Activated CD8-positive, alpha-beta memory T cell treated with anti-CD3 and anti-CD28 coated beads, Interleukin-2, amount 50 U/mL, for 1 hour (primary cell): ENCODE data around the gene ALPL.
"Not testable (repeated sequence)": the region's sequence is repeated elsewhere in the genome, so short reads cannot be mapped to it uniquely, and the experiment has no call there.

Source experiments
- DNase-seq: peaks from one replicate; pipeline ENCODE4 v3.0.0-alpha.2; 2020; ENCODE audit errors: extremely low read depth

The ALPL gene

DNA sequence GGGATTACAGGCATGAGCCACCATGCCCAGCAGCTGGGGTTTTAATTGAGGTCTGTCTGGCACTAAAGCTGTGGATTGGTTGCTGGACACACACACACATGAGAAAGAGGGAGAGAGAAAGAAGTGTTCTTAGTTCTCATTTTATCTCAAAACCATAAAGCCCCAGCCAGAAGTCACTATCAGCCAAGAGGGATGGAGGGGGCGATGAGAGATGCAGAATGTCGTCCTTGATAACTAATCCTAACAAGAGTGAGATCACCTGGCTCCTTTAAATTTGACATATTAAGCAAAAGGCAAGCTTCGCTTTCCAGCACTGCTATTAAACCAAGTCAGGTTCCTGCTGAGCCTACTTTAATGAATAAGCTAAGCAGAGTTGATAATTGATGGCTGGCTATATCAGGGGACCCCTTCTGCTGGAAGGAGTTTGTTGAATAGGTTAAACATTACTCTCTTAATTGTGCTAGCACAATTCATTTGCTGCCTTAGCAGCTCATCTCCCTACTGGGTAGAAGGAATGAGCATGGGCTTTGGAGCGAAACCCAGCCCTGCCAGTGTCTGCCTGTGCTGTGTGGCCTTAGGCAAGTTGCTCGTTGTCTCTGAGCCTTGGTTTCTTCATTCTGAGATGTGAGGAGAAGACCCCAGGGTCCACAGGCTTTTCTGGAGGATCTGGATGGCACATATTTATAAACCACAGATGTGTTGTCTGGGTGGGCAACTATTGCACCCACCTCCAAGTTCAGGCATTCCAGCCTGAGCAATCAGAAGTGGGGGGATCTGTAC is 50.8 kb downstream of the ALPL start:
- DNase-seq: no peak

DNA sequence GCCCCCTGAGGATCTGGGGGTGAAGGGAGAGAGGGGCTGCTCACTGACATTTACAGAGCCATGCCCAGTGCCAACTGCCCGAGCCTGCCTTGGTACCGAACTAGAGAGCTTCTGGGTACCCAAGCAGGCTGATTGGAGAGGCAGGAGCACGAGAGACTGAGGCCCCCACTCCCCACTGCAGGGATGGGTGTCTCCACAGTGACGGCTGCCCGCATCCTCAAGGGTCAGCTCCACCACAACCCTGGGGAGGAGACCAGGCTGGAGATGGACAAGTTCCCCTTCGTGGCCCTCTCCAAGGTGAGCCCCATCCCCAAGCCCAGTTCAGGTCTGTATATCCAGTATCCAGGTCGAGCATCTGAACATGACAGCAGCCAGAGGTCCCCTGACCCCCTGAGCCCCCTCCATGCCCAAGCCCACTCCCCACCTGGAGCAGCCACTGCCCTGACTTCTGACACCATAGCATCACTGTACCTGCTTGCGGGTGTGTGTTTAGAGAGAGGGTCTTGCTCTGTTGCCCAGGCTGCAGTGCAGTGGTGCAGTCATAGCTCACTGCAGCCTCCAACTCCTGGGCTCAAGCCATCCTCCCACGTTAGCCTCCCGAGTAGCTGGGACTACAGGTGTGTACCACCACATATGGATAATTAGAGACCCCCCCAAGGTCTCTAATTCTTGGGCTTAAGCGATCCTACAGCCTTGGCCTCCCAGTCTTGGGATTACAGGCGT is 51.9 kb downstream of the ALPL start:
- DNase-seq: no peak

DNA sequence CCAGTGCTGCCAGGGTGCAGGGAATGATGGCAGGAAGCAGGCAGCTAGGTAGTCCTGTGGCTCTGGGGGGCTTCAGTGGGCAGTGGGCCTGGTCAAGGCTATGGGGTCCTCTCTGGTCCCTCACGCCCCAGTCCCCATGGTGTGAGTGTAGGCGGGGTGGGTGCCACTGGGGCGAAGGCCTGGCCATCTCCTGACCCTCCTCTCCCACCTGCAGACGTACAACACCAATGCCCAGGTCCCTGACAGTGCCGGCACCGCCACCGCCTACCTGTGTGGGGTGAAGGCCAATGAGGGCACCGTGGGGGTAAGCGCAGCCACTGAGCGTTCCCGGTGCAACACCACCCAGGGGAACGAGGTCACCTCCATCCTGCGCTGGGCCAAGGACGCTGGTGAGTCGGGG is 53.7 kb downstream of the ALPL start:
- DNase-seq: no peak

DNA sequence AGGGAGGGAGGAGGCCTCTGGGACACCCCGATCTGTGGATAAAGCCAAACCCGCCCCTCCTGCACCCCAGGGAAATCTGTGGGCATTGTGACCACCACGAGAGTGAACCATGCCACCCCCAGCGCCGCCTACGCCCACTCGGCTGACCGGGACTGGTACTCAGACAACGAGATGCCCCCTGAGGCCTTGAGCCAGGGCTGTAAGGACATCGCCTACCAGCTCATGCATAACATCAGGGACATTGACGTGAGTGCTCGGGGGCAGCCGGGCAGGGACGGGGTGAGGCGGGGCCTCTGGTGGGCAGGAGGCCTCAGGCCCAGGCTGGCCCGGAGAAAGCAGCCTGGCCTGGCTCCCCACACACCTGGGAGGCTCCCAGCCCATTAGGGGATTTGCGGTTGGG is 54.7 kb downstream of the ALPL start:
- no peak for DNase-seq

DNA sequence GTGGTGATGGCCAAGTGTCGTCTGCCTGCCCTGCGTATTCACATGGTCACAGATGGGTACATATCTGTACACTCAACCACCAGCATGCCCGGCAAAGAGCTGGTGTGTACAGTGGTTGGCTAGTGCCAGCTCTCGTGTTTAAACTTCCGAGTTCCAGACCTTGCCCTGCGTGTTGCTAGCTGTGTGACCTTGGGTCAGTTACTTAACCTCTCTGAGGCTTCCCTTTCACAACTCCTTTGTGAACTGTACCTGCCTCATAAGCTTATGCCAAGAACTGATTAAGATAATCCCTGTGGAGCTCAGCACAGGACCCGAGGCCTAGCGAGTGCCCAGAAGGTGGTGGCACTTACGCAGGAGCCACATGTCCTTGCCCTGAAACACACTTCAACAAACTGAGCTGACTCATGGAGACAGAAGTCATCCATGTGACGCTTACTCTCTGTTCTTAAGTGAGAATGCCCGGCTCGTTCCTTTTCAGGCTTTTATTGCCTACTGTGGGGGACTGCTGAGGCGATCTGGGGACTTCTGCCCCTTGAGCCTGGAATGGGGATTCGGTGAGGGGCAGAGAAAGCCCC is 55.4 kb downstream of the ALPL start:
- no peak for DNase-seq

DNA sequence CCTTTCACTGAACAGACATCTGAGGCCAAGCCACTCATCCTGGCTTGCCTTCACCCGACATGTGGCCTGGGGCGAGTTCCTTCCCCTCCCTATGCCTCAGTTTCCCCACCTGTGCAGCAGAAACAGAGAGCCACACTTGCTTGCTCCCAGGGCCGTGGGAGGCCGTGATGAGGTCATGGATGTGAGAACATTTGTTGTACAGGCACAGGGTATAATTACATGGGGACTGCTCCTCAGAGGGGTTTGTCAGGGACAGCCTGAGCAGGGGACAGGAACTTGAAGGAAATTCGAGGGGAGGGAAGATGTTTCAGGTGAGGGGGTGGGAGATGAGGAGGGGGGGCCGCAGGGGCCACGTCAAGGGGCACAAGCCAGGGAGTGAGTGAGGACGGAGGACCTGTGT is 56.1 kb downstream of the ALPL start:
- DNase-seq: no peak

DNA sequence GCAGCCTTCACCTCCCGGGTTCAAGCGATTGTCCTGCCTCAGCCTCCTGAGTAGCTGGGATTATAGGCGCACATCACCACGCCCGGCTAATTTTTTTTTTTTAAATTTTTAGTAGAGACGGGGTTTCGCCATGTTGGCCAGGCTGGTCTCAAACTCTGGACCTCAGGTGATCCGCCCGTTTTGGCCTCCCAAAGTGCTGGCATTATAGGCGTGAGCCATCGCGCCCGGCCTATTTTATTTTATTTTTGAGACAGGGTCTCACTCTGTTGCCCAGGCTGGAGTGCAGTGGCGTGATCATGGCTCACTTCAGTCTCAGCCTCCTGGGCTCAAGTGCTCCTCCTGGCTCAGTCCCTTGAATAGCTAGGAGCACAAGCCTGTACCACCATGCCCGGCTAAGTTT is 57.1 kb downstream of the ALPL start:
- not testable (repeated sequence) for DNase-seq

DNA sequence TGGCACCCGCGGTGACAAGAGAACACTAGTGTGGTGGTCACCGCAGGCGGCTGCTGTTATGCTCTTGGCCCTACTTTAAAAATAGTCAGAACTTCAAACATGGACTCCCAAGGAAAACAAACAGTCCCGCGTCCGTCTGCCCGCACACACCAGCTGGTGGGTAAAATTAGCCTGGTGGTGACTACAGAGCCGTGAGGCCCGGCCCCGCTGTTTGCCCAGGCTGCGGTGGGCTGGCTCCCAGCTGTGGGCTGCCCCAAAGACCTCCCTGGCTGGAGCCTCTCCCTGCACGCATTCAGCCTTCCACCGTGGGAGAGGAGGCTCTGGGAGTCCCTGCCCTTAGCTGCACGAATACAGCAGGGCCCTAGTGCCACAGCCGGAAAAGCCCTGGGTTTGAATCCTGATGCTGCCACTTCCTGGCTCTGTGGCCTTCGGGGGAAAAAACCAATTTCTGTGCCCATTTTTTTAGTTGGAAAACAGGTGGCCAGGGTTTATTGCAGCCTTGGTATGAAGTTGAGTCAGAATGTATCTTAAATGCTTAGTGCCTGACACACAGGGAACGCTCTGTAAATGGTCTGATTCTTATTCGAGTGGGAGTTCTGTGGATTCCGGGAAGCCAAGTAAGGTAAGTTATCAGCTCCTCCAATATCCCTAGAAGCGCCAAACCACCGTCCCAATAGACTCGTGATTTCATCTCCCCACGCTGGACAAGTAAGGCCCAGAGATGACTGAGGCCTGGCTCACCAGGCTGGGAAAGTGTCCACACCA is 58.2 kb downstream of the ALPL start:
- DNase-seq: no peak

DNA sequence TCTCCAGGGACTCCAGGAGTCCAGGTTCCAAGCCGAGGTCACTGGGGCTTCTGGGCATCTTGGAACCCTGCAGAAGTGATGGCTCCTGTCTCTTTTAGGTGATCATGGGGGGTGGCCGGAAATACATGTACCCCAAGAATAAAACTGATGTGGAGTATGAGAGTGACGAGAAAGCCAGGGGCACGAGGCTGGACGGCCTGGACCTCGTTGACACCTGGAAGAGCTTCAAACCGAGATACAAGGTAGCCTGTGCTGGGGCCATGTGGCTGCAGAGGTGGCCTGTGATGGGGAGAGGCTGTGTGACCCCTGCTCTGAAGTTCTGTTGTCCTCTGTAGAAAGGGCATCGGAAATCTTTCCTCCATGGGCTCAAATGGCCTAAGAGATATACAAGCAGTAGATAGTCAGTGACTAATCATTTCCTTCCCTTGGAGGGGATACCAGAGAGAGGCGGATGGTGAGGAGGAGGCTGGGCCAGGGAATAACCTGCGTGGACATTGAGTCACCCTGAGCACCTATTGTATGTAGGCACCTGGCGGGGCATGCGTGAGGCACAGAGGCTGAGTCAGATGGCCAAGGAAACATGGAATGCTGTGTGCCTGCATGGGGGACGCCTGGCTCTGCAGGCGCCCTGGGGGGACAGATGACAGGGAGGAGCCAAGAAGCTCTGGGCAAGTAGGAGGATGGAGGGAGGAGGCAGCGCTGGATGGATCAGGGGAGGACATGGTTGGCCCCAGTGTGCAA is 59.0 kb downstream of the ALPL start:
- DNase-seq: no peak

DNA sequence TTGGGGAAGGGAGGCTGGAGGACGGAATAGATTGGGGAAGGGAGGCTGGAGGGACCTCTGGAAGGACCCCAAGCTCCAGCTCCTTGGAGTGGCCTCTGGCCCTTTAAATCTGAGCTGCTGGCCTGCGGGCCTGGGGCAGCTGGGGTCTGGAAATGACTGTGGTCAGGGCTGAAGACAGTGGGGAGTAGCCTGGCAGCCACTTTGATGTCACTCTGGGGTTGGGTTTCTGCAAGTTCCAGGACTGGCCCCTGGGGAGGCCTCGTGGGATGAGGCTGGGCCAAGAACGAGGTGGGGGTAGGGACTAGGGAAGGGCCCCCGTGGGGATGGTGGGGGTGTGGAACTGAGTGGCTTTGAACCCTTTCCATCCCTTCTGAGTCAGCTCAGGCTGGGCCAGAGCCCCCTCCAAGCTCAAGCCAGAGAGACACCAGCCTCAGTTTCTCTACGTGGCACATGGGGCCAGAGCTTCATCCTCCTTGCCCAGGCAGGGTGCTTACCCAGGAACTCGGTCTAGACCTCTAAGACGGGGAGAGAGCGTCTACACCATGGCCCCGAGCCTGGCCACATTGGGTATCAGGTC is 59.7 kb downstream of the ALPL start:
- no peak for DNase-seq

DNA sequence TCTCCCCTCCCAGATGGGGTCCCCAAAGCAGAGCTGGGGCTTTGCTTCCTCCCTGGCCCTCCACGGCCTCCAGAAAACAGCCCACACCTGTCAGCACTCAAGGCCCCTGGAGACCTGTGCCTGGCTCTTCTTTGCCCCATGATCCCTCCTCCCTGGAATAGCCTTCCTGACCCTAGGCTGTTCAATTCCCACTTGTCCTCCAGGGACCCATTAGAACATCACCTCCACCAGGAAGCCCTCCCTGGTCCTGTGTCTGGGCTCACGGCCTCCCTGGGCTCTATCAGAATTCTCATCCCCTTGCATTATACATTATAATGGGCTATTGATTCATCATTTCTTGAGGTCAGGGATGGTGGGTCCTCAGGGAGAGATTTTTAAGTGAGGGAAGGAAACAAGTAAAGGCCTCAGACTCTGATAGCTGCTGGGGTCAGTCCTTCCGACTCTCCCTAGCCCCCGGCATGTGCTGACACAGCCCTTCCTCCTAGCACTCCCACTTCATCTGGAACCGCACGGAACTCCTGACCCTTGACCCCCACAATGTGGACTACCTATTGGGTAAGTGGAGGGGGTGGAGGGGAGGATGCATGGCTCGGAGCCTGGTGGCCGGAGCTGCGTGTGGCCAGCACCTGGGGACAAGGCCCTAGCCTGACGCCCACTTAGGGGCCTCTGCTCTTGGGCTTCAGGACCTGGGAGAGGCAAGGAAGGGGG is 60.8 kb downstream of the ALPL start:
- DNase-seq: no peak

DNA sequence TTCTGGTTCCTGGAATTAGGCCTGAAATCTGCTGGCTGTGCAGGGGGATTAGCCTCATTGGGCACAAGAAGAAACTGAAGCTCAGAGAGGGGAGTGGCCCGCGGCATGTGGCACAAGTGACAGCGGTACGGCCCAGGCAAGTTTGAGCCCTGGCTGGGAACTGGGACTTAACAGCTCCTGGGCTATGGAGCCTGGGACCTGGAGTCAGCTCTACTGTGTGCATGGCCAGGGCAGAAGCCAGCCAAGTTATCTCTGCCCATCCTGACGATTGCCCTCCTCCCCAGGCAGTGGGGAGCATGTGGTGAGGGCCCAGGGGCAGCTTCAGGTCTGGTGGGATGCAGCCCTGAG is 61.3 kb downstream of the ALPL start:
- DNase-seq: no peak

DNA sequence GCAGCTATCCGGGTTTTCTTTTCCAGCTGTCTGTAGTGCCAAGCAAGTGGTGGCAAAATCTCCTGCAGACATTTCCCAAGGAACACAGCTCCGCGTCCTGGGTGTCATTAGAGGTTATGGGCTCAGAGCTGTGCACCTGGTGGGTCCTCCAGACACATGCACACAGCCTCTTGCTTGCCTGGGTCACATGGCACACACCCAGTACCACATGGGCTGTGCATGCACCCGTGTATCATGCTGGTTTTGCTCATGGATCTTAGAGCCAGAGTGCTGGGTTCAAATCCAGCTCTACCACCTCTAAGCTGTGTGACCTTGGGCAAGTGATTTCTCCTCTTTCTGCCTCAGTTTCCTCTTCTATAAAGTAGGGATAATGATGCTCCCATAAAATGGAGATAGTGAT is 61.7 kb downstream of the ALPL start:
- DNase-seq: no peak

DNA sequence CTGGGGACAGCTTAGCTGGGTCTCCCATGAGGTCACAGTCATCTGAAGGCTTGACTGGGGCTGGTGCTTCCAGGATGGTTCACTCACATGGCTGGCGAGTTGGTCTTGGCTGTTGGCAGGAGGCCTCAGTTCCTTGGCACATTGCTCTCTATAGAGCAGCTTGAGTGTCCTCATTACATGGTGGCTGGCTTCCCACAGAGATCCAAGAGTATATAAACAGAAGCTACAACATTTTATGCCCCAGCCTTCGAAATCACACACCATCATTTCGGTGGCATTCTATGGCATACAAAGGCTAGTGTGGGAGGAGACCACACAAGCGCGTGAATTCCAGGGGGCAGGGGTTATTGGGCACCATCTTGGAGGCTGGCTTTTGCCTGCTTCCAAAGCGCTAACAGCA is 63.0 kb downstream of the ALPL start:
- no peak for DNase-seq

DNA sequence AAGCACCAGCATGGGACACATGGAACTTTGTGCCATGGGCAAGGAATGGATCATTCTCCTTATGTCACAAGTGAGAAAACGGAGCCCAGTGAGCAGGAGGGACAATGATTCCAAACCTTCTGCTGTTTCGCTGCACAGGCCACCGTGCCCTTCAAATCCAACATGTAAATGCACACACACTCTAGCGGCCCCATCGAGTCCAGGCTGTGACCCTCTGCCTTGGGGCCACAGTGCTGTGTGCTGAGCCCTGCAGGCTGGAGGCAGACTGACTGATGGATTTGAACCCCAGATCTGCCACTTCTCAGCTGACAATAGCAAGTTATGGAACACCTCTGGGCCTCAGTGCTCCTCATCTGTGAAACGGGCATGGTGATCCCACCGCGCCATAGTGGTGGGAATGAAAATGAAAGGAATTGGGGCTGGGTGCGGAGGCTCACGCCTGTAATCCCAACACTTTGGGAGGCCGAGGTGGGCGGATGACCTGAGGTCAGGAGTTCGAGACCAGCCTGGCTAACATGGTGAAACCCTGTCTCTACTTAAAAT is 63.6 kb downstream of the ALPL start:
- DNase-seq: no peak

DNA sequence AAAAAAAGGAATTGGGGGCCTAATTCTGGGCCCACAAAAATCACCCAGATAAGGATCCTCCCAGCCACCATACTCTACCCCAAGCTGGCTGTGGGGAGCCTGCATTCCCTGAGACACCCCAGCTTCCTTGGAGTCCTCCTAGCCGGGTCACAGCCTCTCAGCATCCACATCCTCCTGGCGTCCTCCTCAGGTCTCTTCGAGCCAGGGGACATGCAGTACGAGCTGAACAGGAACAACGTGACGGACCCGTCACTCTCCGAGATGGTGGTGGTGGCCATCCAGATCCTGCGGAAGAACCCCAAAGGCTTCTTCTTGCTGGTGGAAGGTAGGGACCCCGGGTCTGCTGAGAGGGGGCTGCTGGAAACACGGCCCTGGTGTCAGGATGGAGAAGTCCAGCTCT is 64.3 kb downstream of the ALPL start:
- no peak for DNase-seq

DNA sequence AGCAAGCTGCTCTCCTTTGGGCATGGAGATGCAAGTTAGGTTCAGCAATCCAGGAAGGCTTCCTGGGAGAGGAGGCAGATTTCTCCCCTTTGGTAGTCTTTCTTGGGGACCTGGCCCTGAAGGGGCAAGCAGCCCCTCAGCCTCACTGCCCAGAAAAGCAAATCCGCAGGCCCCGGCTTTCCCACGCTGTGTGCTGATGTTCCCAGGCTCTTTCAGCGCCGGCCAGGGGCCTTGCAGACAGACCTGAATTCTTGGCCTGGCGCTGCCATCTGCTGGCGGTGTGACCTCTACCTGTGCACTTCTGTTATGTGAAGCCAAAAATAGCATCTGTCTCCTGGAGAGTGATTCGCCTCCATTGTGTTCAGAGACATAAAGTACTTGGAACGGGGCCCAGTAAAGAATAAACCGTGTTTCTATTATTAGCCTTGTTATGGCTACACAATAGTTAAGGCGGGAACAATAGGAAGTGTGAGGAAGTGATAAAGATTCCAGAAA is 64.8 kb downstream of the ALPL start:
- no peak for DNase-seq

DNA sequence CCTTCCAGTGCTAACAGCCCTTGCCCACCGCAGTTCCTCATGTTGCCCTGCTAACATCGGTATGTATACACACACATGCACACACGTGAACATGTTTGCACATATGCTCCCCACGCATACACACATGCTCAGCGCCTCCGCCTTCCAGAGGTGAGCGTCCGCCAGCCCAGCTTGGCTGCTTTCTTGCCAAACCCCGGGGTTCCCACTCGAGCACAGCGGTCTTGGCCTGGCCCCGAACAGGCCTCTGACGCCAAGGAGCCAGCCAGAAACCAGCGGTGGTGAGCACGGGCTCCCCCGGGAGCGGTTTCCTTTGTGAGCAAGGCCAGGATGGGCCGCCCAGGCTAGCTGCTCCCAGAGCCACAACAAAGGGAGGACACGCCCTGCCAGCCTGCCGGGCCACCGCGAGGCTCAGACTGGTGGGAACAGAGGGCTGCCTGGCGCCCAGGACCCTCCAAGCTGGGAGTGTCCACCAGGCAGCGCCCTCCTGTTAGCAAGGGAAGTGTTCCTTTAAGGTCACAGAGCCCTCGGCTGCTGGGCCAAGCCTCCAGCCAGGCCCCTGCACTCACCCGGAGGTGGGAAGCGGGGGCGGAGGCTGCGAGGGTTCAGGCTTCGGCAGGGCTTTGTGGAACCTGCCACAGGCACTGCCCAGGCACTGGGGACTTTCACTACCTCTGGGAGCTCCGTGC is 65.4 kb downstream of the ALPL start:
- DNase-seq: no peak

DNA sequence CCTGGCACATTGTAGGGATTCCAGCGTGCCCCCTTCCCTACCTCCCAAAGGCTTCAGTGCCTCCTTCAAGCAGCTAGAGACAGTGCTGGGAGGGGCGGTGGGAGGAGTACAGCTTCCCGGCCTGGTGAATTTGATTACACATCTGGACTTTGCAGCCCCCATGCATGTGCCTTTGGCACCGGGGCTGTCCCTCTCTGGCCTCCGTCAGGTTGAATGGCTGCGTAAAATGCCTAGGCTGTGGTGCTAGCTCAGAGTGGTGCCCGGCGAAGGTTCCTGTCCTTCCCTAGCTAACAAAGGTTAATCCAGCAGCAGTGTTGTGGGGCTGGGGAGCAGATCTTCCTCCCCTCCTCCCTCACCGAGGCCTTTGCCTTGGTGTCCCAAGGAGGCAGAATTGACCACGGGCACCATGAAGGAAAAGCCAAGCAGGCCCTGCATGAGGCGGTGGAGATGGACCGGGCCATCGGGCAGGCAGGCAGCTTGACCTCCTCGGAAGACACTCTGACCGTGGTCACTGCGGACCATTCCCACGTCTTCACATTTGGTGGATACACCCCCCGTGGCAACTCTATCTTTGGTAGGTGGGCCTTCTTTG is 66.2 kb downstream of the ALPL start:
- no peak for DNase-seq
